Measurements from ENCODE around the gene KCNJ10. TPM values are rescaled to one million over a fixed set of nuclear protein-coding genes. Genes with fewer than 3 reads are reported as not detected.

Gene KCNJ10
- total RNA-seq, 1 experiment from 2014 or later: 0.08 TPM

- no peak for TF ChIP-seq TCF7L2 (IDR thresholded peaks at IDR 0.05; ENCODE audit: low read depth, low read length)
- no peak for TF ChIP-seq CTCF (IDR thresholded peaks at IDR 0.05)
- no peak for TF ChIP-seq REST (IDR thresholded peaks at IDR 0.05; ENCODE audit: insufficient read depth in 1 of 2, low read depth in 2 of 2, low read length in 1 of 2)
- TF ChIP-seq SIN3A (IDR thresholded peaks at IDR 0.05; ENCODE audit: borderline replicate concordance, insufficient read depth, low read depth, low read length): no peak
- TF ChIP-seq POLR2AphosphoS5 (IDR thresholded peaks at IDR 0.05; ENCODE audit: low read depth, low read length): no peak
- Histone ChIP-seq H3K27me3 (ENCODE audit: control insufficient read depth, insufficient read depth, low read length) (peaks cover 33% of the 10 kb centered on the region), H3K4me1 (ENCODE audit: control insufficient read depth, insufficient read depth, low read length) (no peaks in the 10 kb centered on the region), H3K4me3 (ENCODE audit: low read depth in 2 of 2, low read length in 2 of 2) (no peak overlapping the region), H3K9me3 (ENCODE audit: control insufficient read depth, insufficient read depth, low read depth, low read length) (no peaks in the 10 kb centered on the region), H3K36me3 (ENCODE audit: control insufficient read depth, insufficient read depth, low read length) (no peaks in the 10 kb centered on the region), H3K27ac (ENCODE audit: low read length) (no peak overlapping the region)
- CTCF ChIA-PET: interaction anchor here (0.6 to 1.5 kb wide), 4 partner anchors 25 to 154 kb away, joined by 3 to 11 read pairs (median 4); no protein-coding TSS in a partner anchor
- ATAC-seq: no peak
- DNase-seq (ENCODE audit: low read depth, low spot score): no peak
- BruUV-seq (replicated peaks): no TSS peak
- in situ Hi-C loops (cut with HindIII; ENCODE audit: low pct_unique_long_range_greater_than_20kb, low sequenced_read_pairs) (no loop called here), intact Hi-C loops (cut with micrococcal nuclease; ENCODE audit: unreplicated experiment) (no loop called here)
- POLR2A ChIA-PET: no interaction called here
Measured at GRCh38 chr1:160082487-160082886, 12.5 kb upstream of the KCNJ10 start.

- Histone ChIP-seq H3K9me3 (ENCODE audit: control insufficient read depth, insufficient read depth, low read depth, low read length) (no peaks in the 10 kb centered on the region), H3K4me1 (ENCODE audit: control insufficient read depth, insufficient read depth, low read length) (no peaks in the 10 kb centered on the region), H3K36me3 (ENCODE audit: control insufficient read depth, insufficient read depth, low read length) (no peaks in the 10 kb centered on the region), H3K27me3 (ENCODE audit: control insufficient read depth, insufficient read depth, low read length) (peaks cover 33% of the 10 kb centered on the region), H3K27ac (ENCODE audit: low read length) (no peak within 1 kb of the TSS), H3K4me3 (ENCODE audit: low read depth in 2 of 2, low read length in 2 of 2) (no peak within 1 kb of the TSS)
- no TSS peak for BruUV-seq (replicated peaks)
- ATAC-seq: no peak
- no peak for TF ChIP-seq POLR2AphosphoS5 (IDR thresholded peaks at IDR 0.05; ENCODE audit: low read depth, low read length)
- no peak for TF ChIP-seq CTCF (IDR thresholded peaks at IDR 0.05)
- TF ChIP-seq REST (IDR thresholded peaks at IDR 0.05; ENCODE audit: insufficient read depth in 1 of 2, low read depth in 2 of 2, low read length in 1 of 2): no peak
- TF ChIP-seq TCF7L2 (IDR thresholded peaks at IDR 0.05; ENCODE audit: low read depth, low read length): no peak
- TF ChIP-seq SIN3A (IDR thresholded peaks at IDR 0.05; ENCODE audit: borderline replicate concordance, insufficient read depth, low read depth, low read length): no peak
- intact Hi-C loops (cut with micrococcal nuclease; ENCODE audit: unreplicated experiment): no loop called here
- ChIA-PET POLR2A (interaction anchor here (0.7 to 1.0 kb wide), 2 partner anchors 22 to 979 kb away, joined by 5 to 9 read pairs; no protein-coding TSS in a partner anchor), CTCF (interaction anchor here (0.5 to 1.5 kb wide), 6 partner anchors 9 to 726 kb away, joined by 3 to 6 read pairs (median 4); no protein-coding TSS in a partner anchor)
- in situ Hi-C loops (cut with HindIII; ENCODE audit: low pct_unique_long_range_greater_than_20kb, low sequenced_read_pairs): no loop called here
- DNase-seq (ENCODE audit: low read depth, low spot score): no peak
Measured at GRCh38 chr1:160081261-160081936, 11.4 kb upstream of the KCNJ10 start, which contains the start of gene KCNJ9. KCNJ9 (plus strand) TSS chr1:160081538; CDS start chr1:160084031, 2,493 bp downstream.
